ENCODE results near the gene FAM222A.

FAM222A gene

DNA sequence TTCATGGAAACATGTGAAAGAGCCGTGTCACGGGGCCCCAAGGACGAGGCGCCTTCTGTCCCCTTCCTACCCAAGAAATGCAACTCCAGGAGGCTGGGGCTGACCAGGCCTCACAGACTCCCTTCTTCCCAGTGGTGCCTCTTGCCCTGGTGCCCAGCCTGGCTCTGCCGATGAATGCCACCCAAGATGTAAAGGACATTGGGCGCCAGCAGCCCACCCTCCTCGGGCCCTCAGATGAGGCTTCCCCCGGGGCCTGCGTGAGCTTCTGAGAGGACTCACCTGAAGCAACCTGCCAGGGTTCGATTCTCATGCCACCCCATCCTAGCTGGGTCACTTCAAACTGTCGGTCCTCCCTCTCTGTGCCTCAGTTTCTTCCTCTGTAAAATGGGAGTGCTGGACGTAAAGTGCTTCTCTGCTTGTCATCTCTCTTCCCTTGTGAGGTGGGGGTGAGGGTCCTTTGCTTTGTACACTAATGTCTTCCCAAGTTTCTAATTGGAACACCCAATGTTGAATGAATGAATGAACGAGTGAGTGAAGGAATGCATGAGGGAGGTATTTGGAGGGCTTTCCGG, 10.8 kb downstream of the FAM222A start:
- DNase-seq (ENCODE audit: low read depth in 1 of 2, low spot score in 1 of 2) = no peak

DNA sequence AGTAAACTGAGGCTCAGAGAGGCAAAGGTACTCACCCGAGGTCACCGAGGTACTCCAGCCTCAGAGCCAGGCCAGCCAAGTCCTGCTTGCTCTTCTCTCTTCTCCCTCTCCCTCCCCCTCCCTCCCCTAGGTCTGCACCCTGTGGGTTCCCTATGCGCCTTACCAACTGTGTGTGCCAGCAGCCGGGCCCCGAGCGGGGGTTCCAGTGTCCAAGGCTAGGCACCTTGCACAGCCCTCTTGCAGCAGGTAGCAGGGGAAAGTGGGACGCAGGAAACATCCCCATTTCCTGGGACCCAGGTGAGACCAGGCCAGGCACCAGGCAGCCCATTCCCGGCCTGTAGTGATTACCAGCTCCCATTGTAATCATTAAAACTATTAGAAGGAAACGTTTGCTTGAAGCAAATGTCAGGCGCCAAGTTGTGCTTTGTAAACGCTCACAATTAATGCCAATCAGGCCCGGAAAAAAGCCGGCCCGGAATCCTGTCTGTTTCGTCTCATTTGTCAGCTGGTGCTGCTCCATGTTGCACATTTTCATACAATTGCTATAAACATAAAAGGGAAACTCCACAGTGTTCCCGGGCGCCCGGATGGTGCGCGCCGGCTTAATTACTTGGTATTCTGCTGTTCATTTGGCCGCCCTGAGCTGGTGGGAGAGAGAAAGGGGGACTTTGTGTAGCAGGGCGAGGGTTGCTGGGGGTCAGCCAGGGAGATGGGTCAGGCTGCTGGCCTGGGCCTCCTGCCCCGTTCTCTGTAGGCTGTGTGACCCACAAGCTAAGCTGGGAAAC, 11.9 kb downstream of the FAM222A start:
- DNase-seq (ENCODE audit: low read depth in 1 of 2, low spot score in 1 of 2) = no peak

DNA sequence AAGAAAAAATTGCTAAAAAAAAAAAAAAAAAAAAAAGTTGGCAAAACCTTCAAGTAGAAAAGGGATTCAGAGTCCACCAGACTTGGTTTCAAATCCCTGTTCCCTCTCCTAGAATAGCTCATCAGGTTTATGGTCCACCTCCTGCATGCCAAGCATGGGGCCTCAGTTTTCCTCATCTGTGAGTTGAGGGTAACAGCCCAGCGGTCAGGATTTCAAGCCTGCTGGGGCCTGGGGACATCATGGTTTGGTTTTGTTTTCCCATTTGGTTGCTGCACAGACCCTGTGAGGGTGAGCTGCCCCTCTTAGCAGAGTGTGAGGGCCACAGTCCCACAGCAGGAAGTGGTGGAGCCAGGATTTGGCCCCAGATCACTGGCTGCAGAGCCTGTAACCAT, 12.5 kb downstream of the FAM222A start:
- DNase-seq (ENCODE audit: low read depth in 1 of 2, low spot score in 1 of 2) = no peak

DNA sequence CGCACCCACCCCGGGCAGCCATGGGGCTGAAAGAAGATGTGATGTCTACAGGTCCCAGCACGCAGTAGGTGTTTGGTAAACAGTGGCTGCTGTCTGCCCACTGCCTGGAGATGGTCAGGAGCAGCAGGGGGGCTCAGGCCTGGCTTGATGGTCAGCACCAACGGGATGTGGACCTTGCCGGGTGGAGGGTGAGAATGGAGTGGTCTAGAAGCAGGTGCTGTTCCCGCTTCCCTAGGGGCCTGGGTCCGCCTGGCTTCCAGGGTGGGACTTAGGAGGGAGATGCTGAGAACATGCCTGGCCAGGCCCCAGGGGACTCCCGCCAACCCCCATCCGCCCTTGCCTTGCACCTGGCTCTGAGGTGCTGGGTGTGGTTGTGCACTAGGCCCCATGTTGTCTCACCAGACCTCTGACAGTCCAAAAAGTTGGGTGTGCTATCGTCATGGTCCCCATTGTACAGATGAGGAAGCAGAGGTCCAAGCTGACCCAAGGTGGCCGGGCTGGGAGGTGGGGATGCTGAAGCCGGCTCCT, 12.9 kb downstream of the FAM222A start:
- DNase-seq (ENCODE audit: low read depth in 1 of 2, low spot score in 1 of 2) = no peak

DNA sequence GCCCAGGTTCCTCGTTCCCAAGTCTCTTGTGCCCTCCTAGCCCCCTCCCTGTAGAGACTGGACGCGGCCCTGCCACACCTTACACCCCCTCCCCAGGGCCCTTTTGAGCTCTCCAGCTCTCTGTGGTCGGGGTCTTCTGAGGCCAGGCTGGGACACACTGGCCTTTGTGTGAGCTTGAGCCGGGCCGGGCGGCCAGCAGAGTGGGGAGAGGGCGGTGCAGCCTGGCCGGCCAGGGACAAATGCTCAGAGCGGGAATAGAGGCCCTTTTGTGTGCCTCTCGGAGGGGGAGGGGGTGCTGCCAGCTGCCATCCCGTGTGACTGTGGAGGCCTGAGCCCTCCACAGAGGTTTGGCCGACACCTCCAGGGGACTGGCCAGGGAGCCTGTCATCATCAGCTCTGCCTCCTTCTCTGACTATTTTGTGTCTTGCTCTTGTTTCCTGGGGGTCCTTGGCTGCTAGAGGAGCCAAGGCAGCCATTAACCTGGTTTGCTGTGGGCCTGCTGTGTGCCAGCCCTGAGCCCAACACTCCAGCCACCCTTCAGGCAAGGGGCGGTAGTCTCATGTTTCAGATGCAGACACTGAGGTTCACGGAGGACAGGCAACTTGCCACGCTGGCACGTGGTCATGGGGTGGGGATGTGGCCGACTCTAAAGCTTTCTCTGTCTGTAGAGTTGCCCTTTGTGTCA, 13.6 kb downstream of the FAM222A start:
- DNase-seq (ENCODE audit: low read depth in 1 of 2, low spot score in 1 of 2) = no peak

DNA sequence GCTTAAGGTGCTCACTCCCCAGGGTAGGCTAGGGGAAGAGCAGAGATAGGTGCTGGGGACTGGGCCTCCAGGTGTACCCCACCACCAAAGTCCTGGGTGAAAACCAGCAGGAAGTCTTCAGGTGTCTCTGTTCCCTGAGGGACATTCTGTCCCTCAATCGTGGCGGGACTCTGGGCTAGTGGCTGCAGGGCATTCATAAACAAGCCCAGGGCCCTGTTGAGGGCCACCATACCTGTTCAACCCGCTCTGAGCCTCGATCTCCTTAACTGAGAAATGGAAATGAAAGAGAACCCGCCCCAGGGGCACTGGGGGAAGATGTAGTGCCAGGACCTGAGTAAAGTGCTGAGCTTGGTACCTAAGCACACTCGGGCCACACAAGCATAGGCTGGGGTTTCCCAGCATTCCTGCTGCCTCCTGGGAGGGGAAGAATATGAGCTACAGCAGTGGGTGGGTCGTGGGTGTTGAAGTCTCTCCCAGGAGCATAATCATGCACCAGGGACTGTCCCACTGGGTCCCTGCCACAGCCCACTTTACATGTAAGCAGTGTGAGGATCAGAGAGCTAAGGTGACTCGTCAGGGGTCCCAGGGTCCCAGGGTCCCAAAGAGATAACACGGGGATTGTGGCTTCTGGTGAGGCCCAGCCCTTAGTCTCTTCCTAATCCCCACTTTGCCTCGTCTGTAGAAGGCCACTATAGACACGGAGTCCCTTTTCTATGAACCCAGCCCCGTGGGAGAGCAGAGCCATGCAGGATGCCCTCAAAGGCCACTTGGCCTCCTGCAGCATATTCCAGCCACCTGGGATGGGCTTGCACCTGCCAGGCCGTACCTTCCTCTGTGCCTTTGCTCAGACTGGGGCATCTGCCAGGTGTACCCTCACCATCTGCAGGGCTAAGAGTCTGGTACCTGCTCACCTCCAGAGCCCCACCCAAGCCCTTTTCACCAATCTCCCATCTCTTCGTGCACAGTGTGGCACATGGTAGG, 14.4 kb downstream of the FAM222A start:
- DNase-seq (ENCODE audit: low read depth in 1 of 2, low spot score in 1 of 2) = no peak

DNA sequence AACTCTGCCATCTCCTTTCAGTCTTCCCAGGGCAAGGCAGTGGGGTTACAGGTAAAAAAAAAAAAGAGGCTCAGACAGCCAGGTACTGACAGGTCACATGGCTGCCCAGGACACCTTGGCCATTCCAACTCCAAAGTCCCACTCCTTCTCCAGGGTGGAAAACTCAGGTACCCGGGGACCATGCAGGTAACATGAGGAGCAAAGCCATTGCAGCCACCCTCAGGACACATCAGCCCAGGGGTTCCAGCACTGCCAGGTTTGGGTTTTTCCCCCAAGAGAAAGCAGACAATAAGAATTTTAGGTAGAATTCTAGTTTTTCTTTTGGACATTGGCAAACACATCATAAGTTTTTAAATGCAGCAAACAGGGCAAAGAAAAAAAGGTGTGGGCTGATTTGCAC, 15.3 kb downstream of the FAM222A start:
- DNase-seq (ENCODE audit: low read depth in 1 of 2, low spot score in 1 of 2) = no peak

DNA sequence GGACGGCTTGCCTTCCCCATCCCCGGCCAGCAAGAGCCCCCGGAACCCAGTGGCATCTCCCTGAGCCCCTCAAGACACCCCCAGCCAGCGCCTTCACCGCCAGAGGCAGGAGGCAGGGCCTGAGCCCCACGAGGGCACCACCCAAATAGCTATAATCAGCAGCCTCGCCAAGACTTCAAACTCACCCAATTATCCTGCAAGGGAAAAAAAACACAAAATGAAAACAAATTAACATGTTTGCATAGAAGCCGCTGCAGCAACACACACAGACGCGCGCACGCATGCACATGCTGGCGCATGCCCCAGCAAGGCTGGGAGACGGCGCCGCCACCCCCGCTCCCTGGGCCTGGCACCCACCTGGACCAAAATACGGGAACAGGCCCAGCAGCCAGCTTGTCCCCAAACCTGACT, 15.8 kb downstream of the FAM222A start:
- DNase-seq (ENCODE audit: low read depth in 1 of 2, low spot score in 1 of 2) = no peak

DNA sequence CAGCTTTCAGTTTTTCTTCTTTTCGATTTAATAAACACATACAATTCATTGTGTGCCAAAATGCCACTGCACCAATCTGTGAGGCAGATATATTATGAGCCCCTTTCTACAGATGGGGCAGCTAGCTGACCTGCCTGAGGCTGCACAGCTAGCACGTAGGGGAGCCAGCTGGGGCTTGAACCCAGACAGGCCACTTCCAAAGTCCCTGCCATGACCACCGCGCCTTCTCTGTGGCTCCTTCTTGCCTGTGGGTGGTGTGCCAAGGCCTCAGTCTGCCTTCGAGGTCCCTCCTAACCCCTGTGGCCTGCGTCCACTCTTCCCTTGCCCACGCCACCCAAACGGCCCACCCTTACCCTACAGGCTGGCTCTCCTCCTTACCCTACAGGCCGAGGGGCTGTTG, 16.2 kb downstream of the FAM222A start:
- DNase-seq (ENCODE audit: low read depth in 1 of 2, low spot score in 1 of 2) = no peak

DNA sequence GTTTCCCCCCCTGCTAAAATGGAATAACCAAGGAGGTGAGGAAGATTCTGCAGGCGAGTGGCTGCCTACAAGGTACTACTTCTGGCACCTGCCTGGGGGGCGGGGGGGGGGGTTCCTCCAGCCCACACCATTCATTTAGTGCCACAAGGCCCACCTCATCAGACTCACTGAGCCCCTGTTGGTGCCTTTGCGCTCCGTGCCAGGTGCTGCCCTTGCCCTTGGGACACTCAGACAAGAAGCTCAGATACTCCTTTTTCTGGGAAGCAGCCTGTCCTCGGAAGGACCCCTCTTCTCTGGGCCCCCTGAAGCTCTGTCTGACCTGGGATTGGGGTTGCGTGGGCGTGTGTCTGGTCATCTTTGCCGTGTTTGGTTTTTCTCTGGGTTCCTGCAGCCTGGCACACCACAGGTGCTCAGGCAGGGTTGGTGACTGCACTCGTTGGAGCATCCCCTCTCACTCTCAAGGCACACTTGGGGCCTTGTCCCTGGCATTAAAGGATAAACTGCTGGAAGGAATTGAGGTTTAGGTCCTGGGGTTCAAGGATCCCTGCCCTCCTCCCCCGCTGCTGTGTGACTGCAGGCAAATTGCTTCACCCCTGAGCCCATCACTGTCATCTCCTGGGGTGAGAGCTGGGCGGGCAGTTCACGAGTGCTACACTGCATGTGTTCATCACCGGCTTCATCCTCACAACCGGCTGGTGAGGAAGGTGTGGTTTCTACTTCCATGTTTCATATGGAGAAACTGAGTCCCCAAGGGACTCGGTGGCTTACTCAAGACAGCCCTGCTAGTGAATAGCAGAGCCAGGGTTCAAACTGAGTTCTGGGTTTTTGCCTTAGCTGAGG, 16.9 kb downstream of the FAM222A start:
- DNase-seq (ENCODE audit: low read depth in 1 of 2, low spot score in 1 of 2) = no peak

DNA sequence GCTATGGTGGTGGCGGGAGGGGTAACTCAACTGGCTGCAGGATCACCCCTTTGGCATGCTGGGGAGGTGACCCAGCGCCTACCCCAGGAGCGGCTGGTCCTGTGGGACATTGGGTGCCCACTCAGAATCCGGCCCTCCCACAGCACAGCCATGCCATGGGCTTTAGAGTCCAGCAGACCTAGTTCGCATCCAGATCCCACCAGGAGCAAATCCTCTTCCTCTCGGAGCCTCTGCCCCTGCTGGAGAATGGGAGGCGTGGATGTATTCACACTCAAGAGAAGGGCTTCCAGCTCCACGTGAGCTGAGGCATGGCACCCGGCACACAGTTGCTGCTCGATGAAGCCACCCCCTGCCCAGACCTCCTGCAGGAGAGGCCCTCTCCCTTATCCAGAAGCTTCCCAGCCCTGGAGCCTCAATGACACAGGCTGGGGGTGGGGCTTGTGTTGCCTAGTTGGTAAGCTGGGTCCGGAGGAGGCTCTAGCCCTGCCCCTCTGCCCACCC, 17.7 kb downstream of the FAM222A start:
- no peak for DNase-seq (ENCODE audit: low read depth in 1 of 2, low spot score in 1 of 2)

DNA sequence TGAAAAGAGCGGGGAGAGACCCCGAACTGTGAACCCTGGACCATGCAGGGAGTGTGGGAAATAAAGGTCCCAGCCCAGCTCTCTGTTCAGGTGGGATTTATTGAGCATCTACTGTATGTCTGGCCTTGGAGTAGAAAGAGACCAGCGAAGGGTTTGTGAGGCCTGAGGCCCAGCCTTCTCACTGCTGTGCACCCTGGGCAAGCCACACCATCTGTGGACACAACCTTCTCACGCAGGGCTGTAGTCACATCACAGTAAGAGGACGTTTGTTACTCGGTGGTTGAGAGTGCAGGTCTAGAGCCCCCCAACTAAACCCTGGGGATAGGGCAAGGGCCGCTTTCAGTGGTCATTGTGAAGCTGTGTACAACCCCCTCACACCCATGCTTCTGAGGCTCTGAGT, 18.2 kb downstream of the FAM222A start:
- no peak for DNase-seq (ENCODE audit: low read depth in 1 of 2, low spot score in 1 of 2)

DNA sequence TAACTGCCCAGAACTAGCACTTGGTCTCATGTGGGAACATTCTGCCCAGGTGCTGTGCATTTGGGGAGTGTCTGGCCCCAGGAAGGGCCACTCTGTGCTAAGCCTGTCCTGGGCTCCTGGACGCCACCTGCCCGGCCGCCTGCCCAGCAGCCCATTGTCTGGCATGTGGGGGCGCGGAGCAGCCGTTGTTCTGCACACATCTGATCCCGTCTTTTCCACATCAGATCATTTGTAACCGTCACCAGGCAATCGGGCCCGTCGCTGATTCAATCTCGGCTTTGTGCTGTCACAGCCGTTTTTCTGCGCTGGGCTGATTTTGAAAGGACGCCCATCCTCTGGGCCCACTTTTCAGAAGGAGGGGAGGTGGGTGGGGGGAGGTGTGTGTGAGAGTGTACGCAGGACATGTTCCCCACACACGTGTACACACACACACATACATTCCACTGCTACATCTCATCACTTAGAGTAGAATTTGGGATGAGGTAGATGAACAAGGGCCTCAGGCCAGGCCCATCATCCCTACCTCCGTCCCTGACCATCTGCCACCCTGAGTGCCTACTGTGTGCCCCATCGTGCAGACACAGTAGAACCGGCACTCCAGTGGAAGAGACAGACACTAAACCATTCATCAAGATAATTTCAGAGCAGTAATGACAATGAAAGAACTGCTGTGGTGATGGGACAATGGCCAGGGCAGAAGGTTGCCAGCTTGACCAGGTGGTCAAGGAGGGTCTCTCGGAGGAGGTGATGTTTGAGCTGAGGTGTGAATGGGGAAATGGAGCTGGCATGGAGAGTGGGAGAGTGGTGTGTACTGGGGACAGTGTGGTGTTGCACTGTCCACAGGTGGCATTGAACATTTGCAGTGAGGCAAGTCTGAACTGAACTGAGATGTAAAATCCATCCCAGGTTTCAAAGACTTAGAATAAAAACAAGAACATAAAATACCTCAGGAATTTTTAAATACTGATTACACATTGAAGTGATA, 19.0 kb downstream of the FAM222A start:
- DNase-seq (ENCODE audit: low read depth in 1 of 2, low spot score in 1 of 2) = no peak

DNA sequence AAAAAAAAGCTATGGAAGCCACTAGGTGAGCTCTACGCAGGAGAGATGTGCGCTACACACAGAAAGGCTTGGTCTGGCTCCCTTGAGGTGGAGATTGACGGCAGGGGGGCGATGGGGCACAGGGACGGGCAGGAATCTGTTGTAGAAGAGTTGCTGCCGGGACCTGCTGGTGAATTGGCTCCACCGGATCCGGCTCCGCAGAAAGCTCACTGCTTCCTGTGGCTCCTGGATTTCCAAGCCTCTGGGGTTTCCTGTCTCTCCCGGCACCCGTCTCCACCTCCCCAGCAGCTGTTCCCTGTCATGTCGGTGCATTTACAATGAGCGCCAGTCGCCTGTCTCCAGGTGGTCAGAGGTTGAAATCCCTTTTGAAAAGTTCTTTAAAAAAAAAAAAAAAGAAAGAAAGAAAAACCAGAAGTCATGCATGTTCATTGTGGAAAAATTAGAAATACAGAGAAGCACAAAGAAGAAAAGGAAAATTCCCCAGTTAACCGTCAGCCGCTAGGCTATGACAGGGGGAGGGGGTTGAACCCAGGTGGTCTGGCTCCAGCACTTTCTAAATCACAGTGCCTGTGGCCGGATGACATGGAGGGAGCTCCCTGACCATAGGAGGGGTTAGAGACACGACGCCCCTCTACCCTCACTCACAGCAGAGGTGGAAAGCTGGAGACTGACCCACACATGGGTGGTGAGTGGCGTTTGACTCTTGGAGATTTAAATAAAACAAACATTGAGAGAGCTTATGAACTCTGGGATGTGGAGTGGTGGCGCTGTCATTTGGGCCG, 20.8 kb downstream of the FAM222A start:
- no peak for DNase-seq (ENCODE audit: low read depth in 1 of 2, low spot score in 1 of 2)

DNA sequence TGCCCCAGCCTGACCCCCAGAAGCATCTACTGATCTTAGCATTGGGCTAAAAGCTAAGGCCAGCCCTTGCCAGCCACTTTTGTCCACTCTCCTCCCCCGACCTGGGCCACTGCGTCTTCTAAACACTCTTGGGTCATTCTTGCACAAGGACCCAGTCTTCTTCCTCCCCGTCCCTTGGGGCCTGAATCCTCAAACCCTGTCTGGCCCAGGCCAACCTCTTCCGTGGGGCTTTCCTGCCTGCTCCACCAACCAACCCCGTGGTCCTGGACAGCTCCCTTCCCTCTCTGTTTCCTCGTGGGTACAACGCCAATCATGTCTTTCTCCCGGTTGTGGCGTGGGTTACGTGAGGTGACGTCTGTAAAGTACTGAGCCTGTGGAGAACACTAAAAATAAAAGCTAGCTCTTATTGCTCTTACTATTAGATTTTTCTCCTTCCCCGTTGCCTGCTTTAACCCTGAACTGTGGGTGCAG, 21.5 kb downstream of the FAM222A start:
- no peak for DNase-seq (ENCODE audit: low read depth in 1 of 2, low spot score in 1 of 2)

DNA sequence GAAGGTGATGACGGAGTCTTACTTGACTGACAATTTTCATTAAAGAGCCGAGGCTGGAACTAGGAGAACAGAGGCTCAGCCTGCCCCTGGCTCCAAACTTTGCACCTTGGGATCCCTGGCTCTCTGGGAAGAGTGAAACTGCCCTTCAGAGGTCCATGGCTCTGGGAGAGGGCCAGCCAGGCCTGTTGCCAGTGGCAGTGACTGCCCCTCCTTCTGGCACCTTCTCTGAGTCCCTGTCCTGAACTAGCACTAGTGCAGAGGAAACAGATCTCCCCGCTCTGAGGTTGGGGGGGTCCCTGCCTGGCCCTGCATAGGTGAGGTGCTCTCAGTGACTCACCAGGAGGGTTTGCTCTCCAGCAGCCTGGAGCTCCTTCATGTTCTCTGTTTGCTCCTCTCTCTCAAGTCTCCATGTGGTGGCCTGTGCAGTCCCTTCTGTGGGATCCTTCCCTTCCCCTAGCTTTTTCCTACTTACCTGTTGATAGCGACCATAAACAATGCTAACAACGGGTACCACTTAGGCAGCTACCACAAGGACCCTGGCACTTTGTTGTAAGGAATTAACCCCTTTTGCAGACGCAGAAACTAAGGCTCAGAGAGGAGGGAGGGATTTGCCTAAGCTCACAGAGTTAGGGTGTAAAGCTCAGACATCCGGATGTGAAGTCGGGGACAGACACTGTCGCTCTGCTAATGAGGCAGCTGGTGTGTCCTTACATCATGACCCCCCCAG, 22.4 kb downstream of the FAM222A start:
- DNase-seq (ENCODE audit: low read depth in 1 of 2, low spot score in 1 of 2) = no peak

DNA sequence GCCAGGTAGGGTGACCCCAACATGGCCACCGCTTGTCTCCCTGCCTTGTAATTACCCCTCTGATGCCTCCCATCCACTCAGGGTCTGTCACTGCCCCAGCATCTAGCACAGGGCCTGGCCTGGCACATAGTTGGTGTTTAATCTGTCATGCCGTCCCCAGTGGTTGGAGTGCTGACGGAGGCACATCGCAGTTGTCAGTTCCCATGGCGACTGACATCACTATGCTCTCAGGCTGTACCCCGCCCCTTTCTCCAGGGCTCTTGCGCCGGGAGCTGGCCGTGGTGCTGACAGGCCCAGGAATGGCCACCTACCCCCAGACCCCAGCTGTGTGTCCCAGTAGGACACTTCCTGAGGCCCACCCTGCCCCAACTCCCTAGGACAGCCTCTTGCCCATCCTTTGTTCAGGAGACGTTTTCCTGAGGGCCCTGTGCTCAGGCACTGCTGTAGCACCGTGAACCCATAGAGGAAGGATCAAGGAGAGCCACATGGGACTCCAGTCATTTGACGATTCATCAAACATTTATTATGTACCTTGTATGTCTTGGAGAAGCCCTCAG, 23.0 kb downstream of the FAM222A start:
- no peak for DNase-seq (ENCODE audit: low read depth in 1 of 2, low spot score in 1 of 2)

Measured in stimulated activated CD4-positive, alpha-beta T cell treated with anti-CD3 and anti-CD28 coated beads, Interleukin-15, amount 100 ng/mL, for 1 hour (primary cell).